ENCODE measurements around the gene FUOM.

DNA sequence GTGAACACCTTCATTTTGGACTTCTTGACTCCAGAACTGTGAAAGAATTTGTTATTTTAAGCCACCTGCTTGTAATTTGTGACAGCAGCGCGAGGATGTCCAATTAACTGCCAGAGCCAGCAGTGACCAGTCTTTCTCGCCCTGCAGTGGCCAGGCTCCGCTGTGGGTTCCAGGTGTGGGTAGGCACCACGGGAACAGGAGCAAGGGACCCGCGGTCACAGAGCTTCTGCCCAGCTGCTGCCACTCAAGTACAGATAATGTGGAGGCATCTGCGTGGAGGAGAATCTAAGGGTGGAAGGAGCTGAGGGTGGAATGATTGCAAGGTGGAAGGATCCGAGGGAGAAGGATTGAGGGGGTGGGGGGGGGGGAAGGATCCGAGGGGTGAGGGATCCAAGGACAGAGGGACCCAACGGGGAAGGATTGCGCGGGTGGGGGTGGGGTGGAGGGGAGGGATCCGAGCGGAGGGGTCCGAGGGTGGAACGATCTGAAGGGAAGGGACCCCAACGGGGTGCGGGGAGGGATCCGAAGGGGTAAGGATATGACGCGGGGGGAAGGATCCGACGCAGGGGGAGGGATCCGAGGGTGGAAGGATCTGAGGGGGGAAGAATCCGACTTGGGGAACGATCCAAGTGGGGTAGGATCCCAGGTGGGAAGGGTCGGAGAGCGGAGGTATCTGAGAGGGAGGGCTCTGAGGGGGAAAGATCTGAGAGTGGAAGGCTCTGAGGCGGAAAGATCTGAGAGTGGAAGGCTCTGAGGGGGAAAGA lies 24.7 kb downstream of the FUOM start:
- TF ChIP-seq, protein P1, sequence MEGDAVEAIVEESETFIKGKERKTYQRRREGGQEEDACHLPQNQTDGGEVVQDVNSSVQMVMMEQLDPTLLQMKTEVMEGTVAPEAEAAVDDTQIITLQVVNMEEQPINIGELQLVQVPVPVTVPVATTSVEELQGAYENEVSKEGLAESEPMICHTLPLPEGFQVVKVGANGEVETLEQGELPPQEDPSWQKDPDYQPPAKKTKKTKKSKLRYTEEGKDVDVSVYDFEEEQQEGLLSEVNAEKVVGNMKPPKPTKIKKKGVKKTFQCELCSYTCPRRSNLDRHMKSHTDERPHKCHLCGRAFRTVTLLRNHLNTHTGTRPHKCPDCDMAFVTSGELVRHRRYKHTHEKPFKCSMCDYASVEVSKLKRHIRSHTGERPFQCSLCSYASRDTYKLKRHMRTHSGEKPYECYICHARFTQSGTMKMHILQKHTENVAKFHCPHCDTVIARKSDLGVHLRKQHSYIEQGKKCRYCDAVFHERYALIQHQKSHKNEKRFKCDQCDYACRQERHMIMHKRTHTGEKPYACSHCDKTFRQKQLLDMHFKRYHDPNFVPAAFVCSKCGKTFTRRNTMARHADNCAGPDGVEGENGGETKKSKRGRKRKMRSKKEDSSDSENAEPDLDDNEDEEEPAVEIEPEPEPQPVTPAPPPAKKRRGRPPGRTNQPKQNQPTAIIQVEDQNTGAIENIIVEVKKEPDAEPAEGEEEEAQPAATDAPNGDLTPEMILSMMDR (IDR thresholded peaks at IDR 0.05; ENCODE audit: poor library complexity, severe bottlenecking), result no peak
- no peak for TF ChIP-seq EP300 (conservative IDR thresholded peaks at IDR 0.05; ENCODE audit: poor library complexity, severe bottlenecking)
- no peak for TF ChIP-seq RAD21 (conservative IDR thresholded peaks at IDR 0.05)
- TF ChIP-seq EZH2 (IDR thresholded peaks at IDR 0.05; ENCODE audit: borderline replicate concordance, insufficient read depth, low read length, poor library complexity, severe bottlenecking), result no peak
- no peak for TF ChIP-seq TAF1 (IDR thresholded peaks at IDR 0.05; ENCODE audit: low read depth)
- TF ChIP-seq, protein P2, sequence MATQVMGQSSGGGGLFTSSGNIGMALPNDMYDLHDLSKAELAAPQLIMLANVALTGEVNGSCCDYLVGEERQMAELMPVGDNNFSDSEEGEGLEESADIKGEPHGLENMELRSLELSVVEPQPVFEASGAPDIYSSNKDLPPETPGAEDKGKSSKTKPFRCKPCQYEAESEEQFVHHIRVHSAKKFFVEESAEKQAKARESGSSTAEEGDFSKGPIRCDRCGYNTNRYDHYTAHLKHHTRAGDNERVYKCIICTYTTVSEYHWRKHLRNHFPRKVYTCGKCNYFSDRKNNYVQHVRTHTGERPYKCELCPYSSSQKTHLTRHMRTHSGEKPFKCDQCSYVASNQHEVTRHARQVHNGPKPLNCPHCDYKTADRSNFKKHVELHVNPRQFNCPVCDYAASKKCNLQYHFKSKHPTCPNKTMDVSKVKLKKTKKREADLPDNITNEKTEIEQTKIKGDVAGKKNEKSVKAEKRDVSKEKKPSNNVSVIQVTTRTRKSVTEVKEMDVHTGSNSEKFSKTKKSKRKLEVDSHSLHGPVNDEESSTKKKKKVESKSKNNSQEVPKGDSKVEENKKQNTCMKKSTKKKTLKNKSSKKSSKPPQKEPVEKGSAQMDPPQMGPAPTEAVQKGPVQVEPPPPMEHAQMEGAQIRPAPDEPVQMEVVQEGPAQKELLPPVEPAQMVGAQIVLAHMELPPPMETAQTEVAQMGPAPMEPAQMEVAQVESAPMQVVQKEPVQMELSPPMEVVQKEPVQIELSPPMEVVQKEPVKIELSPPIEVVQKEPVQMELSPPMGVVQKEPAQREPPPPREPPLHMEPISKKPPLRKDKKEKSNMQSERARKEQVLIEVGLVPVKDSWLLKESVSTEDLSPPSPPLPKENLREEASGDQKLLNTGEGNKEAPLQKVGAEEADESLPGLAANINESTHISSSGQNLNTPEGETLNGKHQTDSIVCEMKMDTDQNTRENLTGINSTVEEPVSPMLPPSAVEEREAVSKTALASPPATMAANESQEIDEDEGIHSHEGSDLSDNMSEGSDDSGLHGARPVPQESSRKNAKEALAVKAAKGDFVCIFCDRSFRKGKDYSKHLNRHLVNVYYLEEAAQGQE (IDR thresholded peaks at IDR 0.05; ENCODE audit: borderline replicate concordance), result no peak
- TF ChIP-seq POLR2AphosphoS5 (IDR thresholded peaks at IDR 0.05), result no peak
- no peak for TF ChIP-seq MXI1 (conservative IDR thresholded peaks at IDR 0.05; ENCODE audit: poor library complexity, severe bottlenecking)

Measured in neural cell (in vitro differentiated cells).